HG02623 (cell line): ENCODE measurements around the gene ZNF366.

Experiments used
- ATAC-seq: cut with Tn5 transposase; IDR thresholded peaks from one replicate; pipeline ENCODE4 v1.9.1; 2021; ENCODE audit warnings: moderate library complexity; ENCODE audit not compliant: unreplicated experiment

The ZNF366 gene

GRCh38 chr5:72519111-72519510 lies 11.9 kb upstream of the ZNF366 start:
- ATAC-seq = no peak

- ATAC-seq = no peak
These were observed 10.9 kb upstream of the ZNF366 start for GRCh38 chr5:72518001-72518683.

GRCh38 chr5:72516916-72517315 lies 9.7 kb upstream of the ZNF366 start:
- no peak for ATAC-seq

- no peak for ATAC-seq
These were observed 8.0 kb upstream of the ZNF366 start for GRCh38 chr5:72515211-72515610.

- no peak for ATAC-seq
These were observed 5.3 kb upstream of the ZNF366 start for GRCh38 chr5:72512593-72512860.

GRCh38 chr5:72511774-72512592 lies 4.8 kb upstream of the ZNF366 start:
- no peak for ATAC-seq

GRCh38 chr5:72511366-72511765 lies 4.2 kb upstream of the ZNF366 start:
- ATAC-seq = no peak

- no peak for ATAC-seq
These were observed 3.5 kb upstream of the ZNF366 start for GRCh38 chr5:72510610-72511181.

GRCh38 chr5:72509401-72509800 lies 2.2 kb upstream of the ZNF366 start:
- ATAC-seq = no peak

GRCh38 chr5:72508241-72509170 lies 1.3 kb upstream of the ZNF366 start:
- ATAC-seq = peak; percentile 92

- no peak for ATAC-seq
These were observed 663 bp upstream of the ZNF366 start for GRCh38 chr5:72507907-72508238.

GRCh38 chr5:72506158-72506549 lies 1.1 kb downstream of the ZNF366 start:
- no peak for ATAC-seq

GRCh38 chr5:72505539-72506157 lies 1.6 kb downstream of the ZNF366 start:
- no peak for ATAC-seq

GRCh38 chr5:72505016-72505415 lies 2.2 kb downstream of the ZNF366 start:
- no peak for ATAC-seq

- no peak for ATAC-seq
These were observed 3.2 kb downstream of the ZNF366 start for GRCh38 chr5:72503888-72504491.

GRCh38 chr5:72501488-72501887 lies 5.7 kb downstream of the ZNF366 start:
- no peak for ATAC-seq

- ATAC-seq = no peak
These were observed 7.5 kb downstream of the ZNF366 start for GRCh38 chr5:72499730-72500129.

GRCh38 chr5:72499090-72499489 lies 8.1 kb downstream of the ZNF366 start:
- no peak for ATAC-seq

- ATAC-seq = no peak
These were observed 8.9 kb downstream of the ZNF366 start for GRCh38 chr5:72498284-72498683.

- ATAC-seq = no peak
These were observed 9.4 kb downstream of the ZNF366 start for GRCh38 chr5:72497823-72498222.

- ATAC-seq = no peak
These were observed 11.8 kb downstream of the ZNF366 start for GRCh38 chr5:72495410-72495809.
